Measurements from ENCODE around the gene TMPRSS11D.

TMPRSS11D gene

GRCh38 chr4:67884701-67885100 lies 899 bp upstream of the TMPRSS11D start:
- DNase-seq: no peak

- no peak for DNase-seq
Observed at GRCh38 chr4:67883458-67883857, 344 bp downstream of the TMPRSS11D start.

- no peak for DNase-seq
Observed at GRCh38 chr4:67880866-67881610, 2.8 kb downstream of the TMPRSS11D start.

GRCh38 chr4:67879486-67879885 lies 4.3 kb downstream of the TMPRSS11D start:
- no peak for DNase-seq

GRCh38 chr4:67877086-67877485 lies 6.7 kb downstream of the TMPRSS11D start:
- DNase-seq: no peak

DNA sequence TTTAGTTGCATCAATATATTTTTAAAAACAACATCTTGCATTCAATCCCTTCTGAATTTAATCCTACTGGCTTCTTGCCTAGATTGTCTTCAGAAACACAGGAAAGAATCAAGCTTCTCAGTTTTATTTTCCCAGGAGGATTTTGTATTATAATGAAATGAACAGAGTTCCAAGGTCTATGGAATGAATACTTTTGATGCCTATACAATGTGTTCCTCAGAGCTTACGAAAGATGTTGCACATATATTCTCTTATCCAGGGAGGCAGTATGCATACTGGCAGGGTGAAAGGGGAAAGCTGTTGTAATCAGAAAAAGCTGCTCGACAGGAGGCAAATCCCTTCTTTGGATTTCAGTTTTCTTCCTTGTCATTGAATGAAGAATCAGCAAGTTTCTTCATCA lies 8.8 kb downstream of the TMPRSS11D start:
- no peak for DNase-seq

GRCh38 chr4:67873116-67873515 lies 10.7 kb downstream of the TMPRSS11D start:
- DNase-seq: no peak

GRCh38 chr4:67871867-67872266 lies 11.9 kb downstream of the TMPRSS11D start:
- DNase-seq: peak; percentile 51

DNA sequence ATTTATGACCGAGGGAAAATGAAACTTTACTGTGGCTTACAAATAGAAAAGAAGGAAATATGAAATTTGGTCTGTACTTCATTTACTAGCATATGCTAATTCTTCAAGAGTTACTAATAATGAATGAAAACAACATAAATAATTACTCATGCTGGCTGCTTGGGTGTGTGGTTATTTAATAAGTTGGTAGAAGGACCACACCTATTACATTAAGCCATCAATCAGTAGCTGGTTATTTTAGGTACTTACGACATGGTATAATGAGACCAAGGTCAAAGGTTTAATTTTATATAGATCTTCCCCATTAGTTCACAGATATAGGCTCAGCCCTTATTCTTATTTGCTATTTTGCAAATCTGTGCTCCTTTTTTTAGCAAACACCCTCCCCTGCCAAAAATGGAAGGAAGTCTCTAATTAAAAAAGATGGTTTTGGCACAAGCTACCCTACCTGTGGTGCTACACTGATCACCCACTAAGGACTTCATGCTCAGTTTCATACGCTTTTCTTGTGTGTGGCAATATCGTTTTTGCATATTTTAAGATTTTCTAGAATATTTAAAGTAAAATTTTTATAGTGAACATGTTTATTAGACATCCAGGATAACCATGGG lies 14.1 kb downstream of the TMPRSS11D start:
- DNase-seq: no peak

GRCh38 chr4:67861513-67861912 lies 22.3 kb downstream of the TMPRSS11D start:
- DNase-seq: no peak

GRCh38 chr4:67853336-67853735 lies 30.5 kb downstream of the TMPRSS11D start:
- DNase-seq: no peak

- DNase-seq: no peak
Observed at GRCh38 chr4:67820903-67821302, 62.9 kb downstream of the TMPRSS11D start.

- DNase-seq: no peak
Observed at GRCh38 chr4:67810011-67810410, 73.8 kb downstream of the TMPRSS11D start.

- DNase-seq: peak; percentile 84
Observed at GRCh38 chr4:67809502-67809901, 74.3 kb downstream of the TMPRSS11D start.

GRCh38 chr4:67796810-67797209 lies 87.0 kb downstream of the TMPRSS11D start:
- no peak for DNase-seq

- no peak for DNase-seq
Observed at GRCh38 chr4:67790721-67791120, 93.1 kb downstream of the TMPRSS11D start.

- DNase-seq: no peak
Observed at GRCh38 chr4:67787311-67787710, 96.5 kb downstream of the TMPRSS11D start.

- no peak for DNase-seq
Observed at GRCh38 chr4:67785528-67785927, 98.3 kb downstream of the TMPRSS11D start.

DNA sequence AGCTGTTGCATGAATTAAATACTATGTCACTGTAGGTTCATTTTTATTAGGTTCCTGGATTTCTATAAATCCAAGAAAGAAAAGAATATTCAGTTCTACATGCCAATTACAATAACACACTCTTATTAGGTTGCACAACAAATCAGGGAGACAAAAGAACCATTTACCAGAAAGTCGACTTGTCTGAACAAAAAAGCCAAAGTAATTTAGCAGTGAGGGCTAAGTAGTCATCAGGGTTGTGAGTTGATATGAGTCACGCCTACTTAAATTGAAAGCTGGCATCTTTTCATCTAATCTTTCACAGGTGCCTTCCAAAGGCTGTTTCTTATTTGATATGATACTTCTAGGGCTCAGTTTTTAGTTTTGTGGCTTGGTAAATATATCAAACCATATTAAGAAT lies 104.2 kb downstream of the TMPRSS11D start:
- peak; percentile 11 for DNase-seq

DNA sequence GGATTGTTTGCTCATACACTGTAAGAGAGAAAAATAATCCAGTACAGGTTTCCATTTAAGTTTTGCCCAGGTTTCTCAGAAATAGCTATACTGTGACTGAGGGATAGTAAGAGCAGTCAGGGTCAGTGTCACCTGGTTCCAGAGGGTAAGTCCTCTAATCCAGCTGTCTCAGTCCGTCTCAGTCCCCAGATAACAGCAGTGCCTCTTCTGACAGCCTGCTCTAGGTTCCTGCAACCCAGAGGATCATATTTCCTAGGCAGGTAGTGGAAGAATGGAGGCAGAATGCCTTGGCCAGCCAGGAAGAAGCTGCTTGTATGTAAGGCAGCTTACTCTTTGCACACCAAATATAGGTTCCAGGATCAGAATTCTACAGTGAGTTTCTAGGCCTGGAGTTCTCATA lies 107.1 kb downstream of the TMPRSS11D start:
- DNase-seq: peak; percentile 84
